ENCODE results near the gene SLU7. TPM values are rescaled to one million over a fixed set of nuclear protein-coding genes. Genes with fewer than 3 reads are reported as not detected.

Gene SLU7
- total RNA-seq, 1 donor from 2014 or later = 44.7 TPM

GRCh38 chr5:160466116-160466515, 47.2 kb upstream of the SLU7 start:
- TF ChIP-seq CTCF (IDR thresholded peaks at IDR 0.05; ENCODE audit: partially characterized antibody, unreplicated experiment) = no peak
- H3K9me3 Mint-ChIP-seq (ENCODE audit: unreplicated experiment) = no peaks in the 10 kb centered on the region
- H3K4me1 Mint-ChIP-seq (ENCODE audit: low read depth, unreplicated experiment) = no peaks in the 10 kb centered on the region
- DNase-seq = no peak
- H3K36me3 Mint-ChIP-seq (ENCODE audit: unreplicated experiment) = no peaks in the 10 kb centered on the region
- no peaks in the 10 kb centered on the region for H3K27me3 Mint-ChIP-seq (ENCODE audit: unreplicated experiment)
- H3K4me3 Mint-ChIP-seq (ENCODE audit: unreplicated experiment) = no peak overlapping the region
- no peak overlapping the region for H3K27ac Mint-ChIP-seq (ENCODE audit: unreplicated experiment)

DNA sequence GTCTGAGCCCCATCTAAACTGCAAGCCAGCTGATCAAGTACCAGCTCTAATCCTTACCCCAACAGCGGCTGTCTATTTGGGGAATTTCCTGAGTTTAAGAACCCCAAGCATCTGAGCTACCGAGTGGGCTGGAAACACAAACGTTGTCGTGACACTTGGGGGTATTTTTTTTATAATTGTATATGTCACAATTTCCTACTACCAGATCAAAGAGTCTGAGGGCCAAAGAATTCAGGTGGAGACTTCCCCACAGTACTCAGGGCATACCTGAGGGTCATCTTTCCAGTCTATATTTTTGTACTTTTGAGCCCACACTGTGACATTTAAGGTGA, 45.6 kb upstream of the SLU7 start:
- H3K9me3 Mint-ChIP-seq (ENCODE audit: unreplicated experiment) = no peaks in the 10 kb centered on the region
- DNase-seq = no peak
- no peaks in the 10 kb centered on the region for H3K36me3 Mint-ChIP-seq (ENCODE audit: unreplicated experiment)
- H3K4me3 Mint-ChIP-seq (ENCODE audit: unreplicated experiment) = no peak overlapping the region
- H3K4me1 Mint-ChIP-seq (ENCODE audit: low read depth, unreplicated experiment) = no peaks in the 10 kb centered on the region
- no peak overlapping the region for H3K27ac Mint-ChIP-seq (ENCODE audit: unreplicated experiment)
- H3K27me3 Mint-ChIP-seq (ENCODE audit: unreplicated experiment) = no peaks in the 10 kb centered on the region
- TF ChIP-seq CTCF (IDR thresholded peaks at IDR 0.05; ENCODE audit: partially characterized antibody, unreplicated experiment) = no peak

DNA sequence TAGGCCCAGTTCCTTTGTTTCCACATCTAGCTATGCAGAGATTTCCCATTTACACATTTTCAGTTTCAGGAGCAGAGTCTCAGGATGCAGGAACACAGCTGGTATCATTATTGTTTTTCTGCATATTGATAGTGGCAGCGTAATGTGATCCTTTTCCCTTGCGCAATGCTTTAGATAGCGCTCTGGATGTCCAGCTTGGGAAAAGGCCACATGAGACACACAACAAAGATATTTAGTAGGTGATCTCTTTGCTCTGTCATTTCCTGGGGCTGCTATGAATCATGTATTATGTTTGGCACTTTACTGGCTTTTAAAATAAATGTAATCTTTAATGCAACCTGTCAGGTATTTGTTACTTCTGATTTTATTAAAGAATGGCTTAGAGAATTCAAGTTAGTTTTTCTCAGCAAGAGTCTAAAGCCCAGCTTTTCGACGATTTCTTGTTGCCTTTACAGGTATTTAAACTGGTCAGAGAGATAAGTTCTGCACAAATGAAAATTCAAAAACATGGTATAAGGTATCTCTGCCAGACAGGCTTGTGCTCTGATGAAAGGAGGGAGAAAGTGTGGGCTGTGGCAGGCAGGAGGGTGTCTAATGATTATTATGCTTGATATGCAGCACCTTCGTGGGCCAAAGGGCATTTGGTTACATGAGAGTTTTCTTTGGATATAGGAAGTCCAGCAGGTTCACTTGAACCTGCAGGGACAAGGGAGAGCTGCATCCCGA, 45.0 kb upstream of the SLU7 start:
- no peak for DNase-seq
- H3K36me3 Mint-ChIP-seq (ENCODE audit: unreplicated experiment) = no peaks in the 10 kb centered on the region
- peaks cover under 1% of the 10 kb centered on the region for H3K9me3 Mint-ChIP-seq (ENCODE audit: unreplicated experiment)
- no peak overlapping the region for H3K4me3 Mint-ChIP-seq (ENCODE audit: unreplicated experiment)
- no peak for TF ChIP-seq CTCF (IDR thresholded peaks at IDR 0.05; ENCODE audit: partially characterized antibody, unreplicated experiment)
- H3K27me3 Mint-ChIP-seq (ENCODE audit: unreplicated experiment) = no peaks in the 10 kb centered on the region
- no peaks in the 10 kb centered on the region for H3K4me1 Mint-ChIP-seq (ENCODE audit: low read depth, unreplicated experiment)
- H3K27ac Mint-ChIP-seq (ENCODE audit: unreplicated experiment) = no peak overlapping the region

DNA sequence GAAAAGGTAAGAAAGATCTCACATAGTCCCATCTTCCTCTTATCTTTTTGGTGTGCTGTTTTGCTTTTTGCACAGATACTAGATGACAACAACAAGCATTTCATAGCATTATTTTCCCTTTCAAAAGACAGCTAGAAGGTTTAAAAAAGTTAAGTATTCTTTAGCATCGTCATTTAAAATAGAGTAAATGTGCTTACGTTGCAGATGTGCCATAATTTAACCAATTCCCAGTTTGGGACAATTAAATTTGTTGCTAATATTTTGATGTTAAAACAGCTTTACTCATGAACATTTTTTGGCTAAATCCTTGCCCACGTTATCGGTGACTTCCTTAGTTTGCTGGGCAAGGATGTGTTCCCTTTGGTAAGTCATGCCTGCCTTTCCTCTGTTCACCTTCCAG, 44.3 kb upstream of the SLU7 start:
- TF ChIP-seq CTCF (IDR thresholded peaks at IDR 0.05; ENCODE audit: partially characterized antibody, unreplicated experiment) = no peak
- H3K4me1 Mint-ChIP-seq (ENCODE audit: low read depth, unreplicated experiment) = no peaks in the 10 kb centered on the region
- H3K4me3 Mint-ChIP-seq (ENCODE audit: unreplicated experiment) = no peak overlapping the region
- no peaks in the 10 kb centered on the region for H3K27me3 Mint-ChIP-seq (ENCODE audit: unreplicated experiment)
- H3K9me3 Mint-ChIP-seq (ENCODE audit: unreplicated experiment) = peaks cover 1% of the 10 kb centered on the region
- no peak for DNase-seq
- no peak overlapping the region for H3K27ac Mint-ChIP-seq (ENCODE audit: unreplicated experiment)
- no peaks in the 10 kb centered on the region for H3K36me3 Mint-ChIP-seq (ENCODE audit: unreplicated experiment)

DNA sequence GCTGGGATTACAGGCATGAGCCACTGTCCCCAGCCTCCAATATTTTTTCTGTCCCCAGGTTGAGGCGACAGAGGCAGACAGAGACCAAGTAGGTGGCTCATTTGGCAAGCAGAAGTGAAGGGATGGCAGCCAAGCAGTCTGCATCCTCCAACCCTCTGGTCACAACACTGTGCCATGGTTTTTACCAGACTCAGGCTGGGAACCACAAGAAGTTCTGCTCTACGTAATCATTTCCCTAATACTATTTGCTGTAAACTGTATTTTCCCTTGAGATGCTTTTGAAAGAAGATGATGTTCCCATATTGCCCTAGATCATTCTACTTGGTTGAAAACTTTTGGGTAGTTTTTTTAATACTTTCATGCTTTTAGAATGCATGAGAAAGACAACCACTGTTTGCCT, 43.3 kb upstream of the SLU7 start:
- no peak overlapping the region for H3K27ac Mint-ChIP-seq (ENCODE audit: unreplicated experiment)
- no peak overlapping the region for H3K4me3 Mint-ChIP-seq (ENCODE audit: unreplicated experiment)
- no peak for TF ChIP-seq CTCF (IDR thresholded peaks at IDR 0.05; ENCODE audit: partially characterized antibody, unreplicated experiment)
- no peaks in the 10 kb centered on the region for H3K4me1 Mint-ChIP-seq (ENCODE audit: low read depth, unreplicated experiment)
- H3K9me3 Mint-ChIP-seq (ENCODE audit: unreplicated experiment) = peaks cover 1% of the 10 kb centered on the region
- H3K36me3 Mint-ChIP-seq (ENCODE audit: unreplicated experiment) = no peaks in the 10 kb centered on the region
- DNase-seq = no peak
- H3K27me3 Mint-ChIP-seq (ENCODE audit: unreplicated experiment) = no peaks in the 10 kb centered on the region

All from glutamatergic neuron (in vitro differentiated cells).